GM19395 (cell line): ENCODE data around the gene KEAP1.
"Not testable (repeated sequence)": the region's sequence is repeated elsewhere in the genome, so short reads cannot be mapped to it uniquely, and the experiment has no call there.

Source experiments
- ATAC-seq: cut with Tn5 transposase; IDR thresholded peaks from one replicate; pipeline ENCODE4 v1.9.1; 2021; ENCODE audit warnings: mild to moderate bottlenecking, moderate library complexity; ENCODE audit not compliant: unreplicated experiment

KEAP1 gene

DNA sequence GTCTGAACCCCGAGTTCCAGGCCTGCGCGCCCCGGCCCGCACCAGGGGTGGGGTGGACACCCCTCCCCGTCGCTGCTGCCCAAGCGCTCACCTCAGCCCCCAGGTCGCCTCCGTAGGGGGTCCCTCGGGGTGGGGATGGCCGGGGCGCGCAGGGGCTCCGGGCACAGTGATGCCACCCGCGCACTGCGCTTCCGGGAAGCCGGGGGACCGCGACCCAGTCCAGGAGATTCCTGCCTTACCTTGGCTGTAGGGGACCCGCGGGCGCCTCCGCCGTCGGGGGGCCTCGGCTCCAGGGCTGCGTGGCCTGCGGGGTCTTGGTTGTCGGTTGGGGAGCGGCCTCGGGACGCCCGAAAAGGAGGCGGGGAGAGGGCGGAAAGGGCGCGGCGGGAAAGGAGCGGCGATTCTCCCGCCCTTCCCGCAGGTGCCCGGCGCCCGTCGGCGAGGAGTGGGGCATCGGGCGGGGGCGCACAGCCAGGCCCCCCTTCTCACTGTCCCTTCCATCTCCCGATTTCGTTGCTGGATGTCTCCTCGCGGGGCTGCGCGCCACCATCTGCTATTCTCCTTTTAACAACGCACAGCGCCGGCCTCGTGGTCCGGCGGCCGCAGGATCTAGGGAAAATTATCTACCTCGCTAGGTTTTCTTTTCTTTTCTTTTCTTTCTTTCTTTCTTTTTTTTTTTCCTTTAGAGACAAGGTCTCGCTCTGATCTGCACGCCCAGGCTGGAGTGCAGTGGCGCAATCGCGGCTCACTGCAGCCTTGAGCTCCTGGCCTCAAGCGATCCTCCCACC lies at the start of gene KEAP1:
Gene KEAP1 (minus strand): TSS at position 355 of the 788 bp plus-strand sequence. CDS start 3,323 bp downstream, outside the sequence.
- peak; percentile 34 for ATAC-seq

DNA sequence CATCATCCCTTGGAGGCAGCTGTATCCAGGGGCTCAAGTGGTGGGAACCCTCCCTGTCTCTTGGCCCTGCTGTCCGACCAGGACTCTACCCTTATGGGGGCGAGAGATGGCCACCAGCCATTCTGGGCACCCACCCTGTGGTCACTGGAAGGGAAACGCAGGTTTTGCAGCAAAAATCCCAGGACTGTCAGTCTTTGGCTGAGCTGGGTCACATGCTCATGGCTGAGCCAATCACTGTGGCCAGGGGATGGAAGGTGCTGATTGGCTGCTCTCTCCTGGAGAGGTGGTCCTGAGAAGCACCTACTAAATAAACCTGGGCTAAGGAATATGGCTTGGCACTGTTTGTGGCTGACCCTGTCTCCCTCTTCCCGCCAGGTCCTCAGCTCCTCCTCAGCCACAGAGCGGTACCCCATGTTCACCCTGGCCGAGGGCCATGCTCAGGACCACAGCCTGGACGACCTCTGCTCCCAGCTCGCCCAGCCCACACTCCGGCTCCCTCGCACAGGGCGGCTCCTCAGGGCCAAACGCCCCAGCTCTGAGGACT lies 49.4 kb upstream of the KEAP1 start:
- no peak for ATAC-seq

DNA sequence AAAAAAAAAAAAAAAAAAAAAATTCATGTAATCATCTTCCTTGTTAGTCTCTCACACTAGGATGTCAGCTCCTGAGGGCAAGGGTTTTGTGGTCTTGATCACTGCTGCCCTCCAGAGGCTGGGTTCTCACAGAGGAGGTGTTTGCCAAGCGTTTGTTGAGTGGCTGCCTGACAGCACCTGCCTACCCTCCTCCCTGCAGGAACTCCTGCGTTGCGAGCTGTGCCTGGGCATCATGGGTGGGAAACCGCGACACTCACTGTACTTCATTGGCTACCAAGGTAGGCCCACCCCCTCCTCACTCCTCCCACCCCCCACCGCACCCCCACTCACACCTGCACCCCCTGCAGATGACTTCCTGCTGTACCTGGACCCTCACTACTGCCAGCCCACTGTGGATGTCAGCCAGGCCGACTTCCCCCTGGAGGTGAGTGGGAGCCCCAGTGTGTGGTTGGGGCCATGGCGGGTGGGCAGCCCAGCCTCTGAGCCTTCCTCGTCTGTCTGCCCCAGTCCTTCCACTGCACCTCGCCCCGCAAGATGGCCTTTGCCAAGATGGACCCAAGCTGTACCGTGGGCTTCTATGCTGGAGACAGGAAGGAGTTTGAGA lies 48.6 kb upstream of the KEAP1 start:
- ATAC-seq, result no peak

DNA sequence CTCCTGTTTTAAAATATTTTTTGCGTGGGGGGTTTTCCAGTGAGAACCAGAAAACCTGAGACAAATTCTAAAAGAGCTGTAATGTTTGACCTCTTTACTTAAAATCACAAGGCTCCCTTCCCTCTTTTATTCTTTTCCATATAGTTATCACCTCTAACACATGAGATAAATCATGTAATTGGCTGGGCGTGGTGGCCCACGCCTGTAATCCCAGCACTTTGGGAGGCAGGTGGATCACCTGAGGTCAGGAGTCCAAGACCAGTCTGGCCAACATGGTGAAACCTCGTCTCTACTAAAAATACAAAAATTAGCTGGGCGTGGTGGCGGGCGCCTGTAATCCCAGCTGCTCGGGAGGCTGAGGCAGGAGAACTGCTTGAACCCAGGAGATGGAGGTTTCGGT lies 47.9 kb upstream of the KEAP1 start:
- ATAC-seq, result not testable (repeated sequence)

DNA sequence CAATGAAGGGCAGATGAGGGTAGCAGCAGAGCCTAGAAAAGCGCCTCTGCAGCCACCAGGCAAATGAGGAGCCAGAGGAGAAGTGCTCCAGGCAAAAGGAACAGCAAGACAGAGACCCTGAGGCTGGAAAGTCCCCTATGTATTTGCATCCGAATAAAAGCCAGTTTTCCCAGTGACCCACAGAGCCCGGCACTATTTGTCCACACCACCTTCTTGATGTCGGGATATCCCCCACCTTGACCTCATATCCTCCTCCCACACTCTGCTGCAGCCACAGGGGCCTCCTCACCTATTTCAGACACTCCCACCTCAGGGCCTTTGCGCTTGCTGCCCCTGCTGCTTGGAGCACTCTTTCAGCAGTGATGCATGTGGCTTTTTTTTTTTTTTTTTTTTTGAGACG lies 47.2 kb upstream of the KEAP1 start:
- ATAC-seq, result no peak

DNA sequence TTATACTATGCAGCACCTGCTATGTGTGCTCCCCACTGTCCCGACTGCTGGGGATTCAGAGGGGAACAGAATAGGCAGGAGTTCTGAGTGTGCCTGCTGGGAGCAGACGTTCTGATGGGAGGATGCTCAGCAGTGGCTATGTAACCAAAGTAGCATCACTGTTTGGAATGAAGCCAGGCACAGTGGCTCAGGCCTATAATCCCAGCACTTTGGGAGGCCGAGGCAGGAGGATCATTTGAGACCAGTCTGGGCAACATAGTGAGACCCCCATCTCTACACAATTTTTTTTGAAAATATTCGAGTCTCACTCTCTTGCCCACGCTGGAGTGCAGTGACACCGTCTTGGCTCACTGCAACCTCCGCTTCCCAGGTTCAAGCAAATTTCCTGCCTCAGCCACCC lies 46.6 kb upstream of the KEAP1 start:
- ATAC-seq, result no peak

DNA sequence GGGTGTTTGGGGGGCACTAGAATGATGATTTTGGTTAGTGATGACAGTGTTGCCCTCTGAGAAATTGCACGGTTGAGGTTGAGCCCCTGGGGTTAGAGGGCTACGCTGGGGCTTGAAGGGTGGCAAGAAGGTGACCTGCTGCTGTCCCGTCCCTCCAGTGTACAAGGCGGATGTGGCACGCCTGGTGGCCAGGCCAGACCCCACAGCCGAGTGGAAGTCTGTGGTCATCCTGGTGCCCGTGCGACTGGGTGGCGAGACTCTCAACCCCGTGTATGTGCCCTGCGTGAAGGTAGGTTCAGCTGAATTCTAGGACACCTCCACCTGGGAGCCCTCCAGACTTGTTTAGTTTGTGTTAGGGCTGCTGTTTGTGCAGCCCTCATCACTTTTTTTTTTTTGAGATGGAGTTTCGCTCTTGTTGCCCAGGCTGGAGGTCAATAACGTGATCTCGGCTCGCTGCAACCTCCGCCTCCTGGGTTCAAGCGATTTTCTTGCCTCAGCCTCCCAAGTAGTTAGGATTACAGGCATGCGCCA lies 45.7 kb upstream of the KEAP1 start:
- ATAC-seq, result no peak

DNA sequence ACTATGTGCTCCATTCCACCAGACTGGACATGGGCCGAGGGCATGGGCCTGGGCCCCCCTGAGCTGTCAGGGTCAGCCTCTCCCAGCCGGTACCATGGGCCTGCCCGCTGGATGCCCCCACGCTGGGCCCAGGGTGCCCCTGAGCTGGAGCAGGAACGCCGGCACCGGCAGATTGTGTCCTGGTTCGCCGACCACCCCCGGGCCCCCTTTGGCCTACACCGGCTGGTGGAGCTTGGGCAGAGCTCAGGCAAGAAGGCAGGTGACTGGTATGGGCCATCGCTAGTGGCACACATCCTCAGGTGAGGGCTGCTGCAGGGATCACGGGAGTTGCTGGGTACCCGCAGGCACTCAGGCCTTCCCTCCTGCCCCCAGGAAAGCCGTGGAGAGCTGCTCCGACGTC lies 43.7 kb upstream of the KEAP1 start:
- ATAC-seq, result no peak

DNA sequence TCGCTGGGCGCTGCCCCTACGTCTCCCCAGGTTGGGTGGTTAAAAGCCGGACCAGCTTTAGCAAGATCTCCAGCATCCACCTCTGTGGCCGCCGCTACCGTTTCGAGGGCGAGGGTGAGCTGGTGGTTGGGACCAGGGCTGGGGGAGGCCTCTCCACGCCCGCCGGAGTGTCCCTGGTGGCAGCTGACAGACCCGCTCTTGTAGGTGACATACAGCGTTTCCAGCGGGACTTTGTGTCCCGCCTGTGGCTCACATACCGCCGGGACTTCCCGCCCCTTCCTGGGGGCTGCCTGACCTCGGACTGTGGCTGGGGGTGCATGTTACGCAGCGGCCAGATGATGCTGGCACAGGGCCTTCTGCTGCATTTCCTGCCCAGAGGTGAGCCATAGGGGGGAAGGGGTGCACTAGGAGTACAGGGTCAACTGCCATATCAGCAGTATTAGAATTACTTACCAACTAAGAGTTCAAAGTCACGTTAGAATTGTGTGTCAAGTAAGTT lies 41.6 kb upstream of the KEAP1 start:
- ATAC-seq, result no peak

DNA sequence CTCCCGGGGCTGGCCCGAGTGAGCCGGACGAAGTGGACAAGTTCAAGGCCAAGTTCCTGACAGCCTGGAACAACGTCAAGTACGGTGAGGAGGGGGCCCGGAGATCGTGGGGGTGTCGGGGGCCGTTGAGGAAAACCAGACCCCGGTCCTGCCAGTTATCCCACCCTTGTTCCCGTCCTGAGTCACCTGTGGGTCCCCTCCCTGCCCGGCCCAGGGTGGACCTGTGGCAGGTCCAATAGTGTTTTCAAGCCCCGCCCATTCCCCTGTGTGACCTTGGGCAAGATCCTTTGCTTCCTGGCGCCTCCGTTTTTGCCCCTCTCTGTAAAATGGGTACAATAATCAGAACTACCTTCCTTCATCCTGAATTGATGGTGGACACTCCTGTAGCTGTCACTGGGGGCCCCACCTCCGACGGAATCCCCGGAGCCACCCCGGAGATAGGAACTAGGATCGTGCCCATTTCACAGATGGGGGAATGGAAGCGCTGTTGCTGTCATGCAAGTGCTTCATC lies 41.1 kb upstream of the KEAP1 start:
- peak; percentile 27 for ATAC-seq

DNA sequence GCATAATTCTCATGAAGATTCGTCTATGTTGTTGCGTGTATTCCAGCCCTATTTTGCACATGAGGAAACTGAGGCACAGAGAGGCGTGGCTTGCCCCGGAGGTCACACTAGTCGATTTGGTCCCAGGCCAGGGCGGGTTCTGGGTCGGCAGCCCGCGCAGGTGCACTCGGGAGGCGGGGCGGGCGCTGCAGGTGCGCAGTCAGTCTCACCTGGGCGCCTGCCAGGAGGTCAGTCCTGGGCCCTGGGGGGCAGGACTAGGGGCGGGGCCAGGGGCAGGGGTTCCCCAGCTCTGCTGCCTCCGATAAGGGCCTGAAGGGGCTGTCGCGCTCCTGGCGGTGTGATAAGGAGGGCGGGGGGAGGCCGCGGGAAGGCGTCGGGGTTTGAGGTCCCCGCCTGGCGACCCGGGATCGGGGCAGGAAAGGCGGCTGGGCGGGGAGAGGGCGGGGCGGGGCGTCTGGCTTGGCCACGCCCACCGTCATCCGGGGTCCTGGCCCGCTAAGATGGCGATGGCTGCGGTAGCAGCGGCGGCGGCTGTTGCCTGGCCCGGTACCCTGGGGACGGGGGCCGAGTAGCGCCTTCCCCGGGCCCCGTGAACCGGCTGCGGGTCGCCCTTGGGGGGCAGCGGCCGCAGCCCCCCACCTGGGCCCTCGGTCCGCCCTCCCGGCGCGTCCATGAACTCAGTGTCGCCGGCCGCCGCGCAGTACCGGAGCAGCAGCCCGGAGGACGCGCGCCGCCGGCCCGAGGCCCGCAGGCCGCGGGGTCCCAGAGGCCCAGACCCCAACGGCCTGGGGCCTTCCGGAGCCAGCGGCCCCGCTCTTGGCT lies 40.5 kb upstream of the KEAP1 start, which contains the start of gene ATG4D:
Gene ATG4D (plus strand): TSS at position 485 of the 822 bp plus-strand sequence. CDS start 187 bp downstream, at position 672.
- ATAC-seq, result peak; percentile 62

DNA sequence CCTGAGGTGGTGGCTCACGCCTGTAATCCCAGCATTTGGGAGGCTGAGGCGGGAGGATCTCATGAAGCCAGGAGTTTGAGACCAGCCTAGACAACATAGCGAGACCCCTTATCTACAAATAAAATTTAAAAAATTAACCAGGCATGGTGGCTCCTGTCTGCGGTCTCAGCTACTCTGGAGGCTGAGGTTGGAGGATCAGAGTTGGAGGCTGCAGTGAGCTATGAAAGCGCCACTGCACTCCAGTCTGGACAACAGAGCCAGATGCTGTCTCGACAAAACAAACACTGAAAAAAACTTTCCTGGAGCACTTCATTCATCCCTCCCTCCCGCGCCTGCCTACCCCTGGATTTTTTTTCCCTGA lies 39.9 kb upstream of the KEAP1 start:
- ATAC-seq, result no peak

DNA sequence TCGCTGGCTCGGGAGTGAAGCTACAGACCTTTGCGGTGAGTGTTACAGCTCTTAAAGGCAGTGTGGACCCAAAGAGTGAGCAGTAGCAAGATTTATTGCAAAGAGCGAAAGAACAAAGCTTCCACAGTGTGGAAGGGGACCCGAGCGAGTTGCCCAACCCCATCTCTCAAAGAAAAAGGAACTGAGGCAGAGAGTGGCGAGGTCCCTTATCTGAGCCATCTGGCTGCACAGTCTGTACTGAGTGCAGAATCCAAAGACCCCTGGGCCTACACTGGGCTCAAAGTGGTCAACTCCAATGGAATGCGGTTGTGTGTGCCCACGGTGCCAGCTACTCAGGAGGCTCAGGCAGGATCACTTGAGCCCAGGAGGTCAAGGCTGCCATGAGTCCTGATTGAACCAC lies 35.9 kb upstream of the KEAP1 start:
- ATAC-seq, result not testable (repeated sequence)

DNA sequence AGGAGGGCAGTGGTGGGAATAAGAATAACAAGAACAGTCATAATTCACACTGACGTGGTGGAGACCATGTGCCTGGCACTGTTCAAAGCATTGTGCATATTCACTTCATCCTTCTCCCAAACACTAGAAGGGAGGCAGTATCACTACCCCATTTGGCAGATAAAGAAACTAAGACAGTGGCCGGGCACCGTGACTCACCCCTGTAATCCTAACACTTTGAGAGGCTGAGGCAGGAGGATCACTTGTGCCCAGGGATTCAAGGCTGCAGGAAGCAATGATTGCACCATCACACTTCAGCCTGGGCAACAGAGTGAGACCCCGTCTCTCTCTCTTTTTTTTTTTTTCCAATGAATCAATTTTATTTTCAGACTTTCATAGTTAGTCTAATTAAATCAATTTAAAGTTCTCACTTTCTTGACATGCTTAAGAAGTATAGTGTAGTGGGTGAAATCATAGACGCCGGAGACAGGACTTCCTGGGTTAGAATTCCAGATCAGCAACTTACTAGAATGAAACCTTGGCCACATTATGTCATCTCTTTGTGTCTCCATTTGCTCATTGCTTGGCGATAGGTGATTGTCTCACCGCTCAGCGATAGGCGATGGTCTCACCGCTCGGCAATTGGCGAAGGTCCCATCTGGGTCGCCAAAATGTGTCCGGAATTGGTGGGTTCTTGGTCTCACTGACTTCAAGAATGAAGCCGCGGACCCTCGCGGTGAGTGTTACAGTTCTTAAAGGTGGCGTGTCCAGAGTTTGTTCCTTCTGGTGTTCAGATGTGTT lies 35.2 kb upstream of the KEAP1 start:
- no peak for ATAC-seq

DNA sequence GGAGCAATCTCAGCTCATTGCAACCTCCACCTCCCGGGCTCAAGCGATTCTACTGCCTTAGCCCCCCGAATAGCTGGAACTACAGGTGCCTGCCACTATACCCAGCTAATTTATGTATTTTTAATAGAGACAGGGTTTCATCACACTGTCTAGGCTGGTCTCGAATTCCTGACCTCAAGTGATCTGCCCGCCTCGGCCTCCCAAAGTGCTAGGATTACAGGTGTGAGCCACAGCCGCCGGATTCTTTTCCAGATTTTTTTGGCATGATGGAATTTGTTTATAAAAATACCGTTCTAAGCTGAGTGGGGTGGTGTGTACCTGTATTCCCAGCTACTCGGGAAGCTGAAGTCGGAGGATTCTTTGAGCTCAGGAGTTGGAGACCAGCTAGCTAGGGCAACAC lies 34.5 kb upstream of the KEAP1 start:
- no peak for ATAC-seq

DNA sequence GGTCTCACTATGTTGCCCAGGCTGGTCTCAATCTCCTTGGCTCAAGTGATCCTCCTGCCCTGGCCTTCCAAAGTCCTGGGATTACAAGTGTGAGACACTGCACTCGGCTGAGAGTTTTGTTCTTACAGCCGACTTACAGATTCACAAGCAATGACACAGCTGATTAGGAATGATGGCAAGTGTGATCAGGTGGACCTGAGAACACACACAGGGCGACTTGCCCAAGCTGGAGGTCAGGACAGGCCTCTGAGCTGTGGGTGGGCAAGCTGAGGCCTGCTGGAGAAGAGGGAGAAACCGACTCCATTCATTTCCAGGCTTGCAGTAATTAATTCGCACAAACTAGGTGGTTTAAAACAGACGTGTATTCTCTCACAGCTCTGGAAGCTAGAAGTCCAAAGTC lies 32.5 kb upstream of the KEAP1 start:
- no peak for ATAC-seq

DNA sequence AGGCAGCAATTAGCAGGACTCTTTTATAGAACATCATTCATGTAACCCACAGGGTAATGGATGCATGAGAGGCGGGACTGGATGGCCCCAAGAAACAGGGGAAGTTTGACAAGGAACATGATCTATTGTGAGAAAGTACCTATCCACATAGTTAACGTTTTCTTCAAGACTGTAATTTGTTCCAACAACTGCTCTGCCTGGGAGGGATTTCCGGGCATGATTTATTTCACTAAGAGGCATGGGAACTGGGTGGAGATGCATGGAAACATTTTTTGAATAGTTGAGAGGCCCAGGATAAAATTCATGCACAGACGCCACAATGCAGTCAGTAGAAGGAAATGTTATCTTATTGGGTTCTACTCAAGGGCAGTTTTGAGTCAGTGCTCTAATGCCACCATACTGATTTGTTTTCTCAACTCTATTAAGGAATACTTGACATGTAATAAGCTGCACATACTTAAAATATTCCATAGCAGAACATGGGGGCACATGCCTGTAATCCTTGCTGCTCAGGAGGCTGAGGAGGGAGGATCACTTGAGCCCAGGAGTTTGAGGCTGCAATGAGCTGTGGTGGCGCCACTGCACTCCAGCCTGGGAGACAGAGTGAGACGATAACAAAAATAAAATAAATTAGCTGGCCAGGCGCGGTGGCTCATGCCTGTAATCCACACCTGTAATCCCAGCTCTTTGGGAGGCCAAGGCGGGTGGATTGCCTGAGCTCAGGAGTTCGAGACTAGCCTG lies 30.7 kb upstream of the KEAP1 start:
- no peak for ATAC-seq

DNA sequence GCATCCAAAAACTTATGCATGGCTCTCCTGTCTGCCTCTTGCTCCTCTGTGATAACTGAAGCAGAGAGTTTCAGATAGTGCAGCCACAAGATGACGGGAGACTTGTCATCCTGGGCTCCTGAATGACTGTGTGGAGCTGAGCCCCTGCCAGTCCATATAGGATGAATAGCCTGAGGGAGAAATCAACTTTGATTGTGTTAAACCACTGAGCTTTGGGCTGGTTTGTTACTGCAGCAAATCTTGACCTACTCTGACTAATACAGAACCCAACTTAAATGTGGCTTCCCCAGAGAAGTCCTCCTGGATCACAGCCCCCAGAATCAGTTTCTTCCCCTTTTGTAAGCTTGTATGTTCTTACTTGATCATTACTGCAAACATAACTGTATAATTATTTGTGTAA lies 29.3 kb upstream of the KEAP1 start:
- no peak for ATAC-seq

DNA sequence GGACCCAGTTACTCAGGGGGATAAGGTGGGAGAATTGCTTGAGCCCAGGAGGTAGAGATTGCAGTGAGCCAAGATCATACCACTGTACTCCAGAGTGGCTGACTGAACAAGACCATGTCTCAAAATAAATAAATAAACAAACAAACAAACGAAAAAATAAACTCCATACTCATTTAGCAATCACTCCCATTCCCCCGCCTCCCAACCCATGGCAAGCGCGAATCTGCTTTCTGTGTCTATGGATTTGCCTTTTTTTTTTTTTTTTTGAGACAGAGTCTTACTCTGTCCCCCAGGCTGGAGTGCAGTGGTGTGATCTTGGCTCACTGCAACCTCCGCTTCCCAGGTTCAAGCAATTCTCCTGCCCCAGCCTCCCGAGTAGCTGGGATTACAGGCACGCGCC lies 23.7 kb upstream of the KEAP1 start:
- not testable (repeated sequence) for ATAC-seq
